ENCODE data around the gene SERPINE2.

SERPINE2 gene

GRCh38 chr2:223935459-223936125 is 103.5 kb downstream of the SERPINE2 start:
- H3K9me3 ChIP-seq (replicated peaks; ENCODE audit: low read length) = no peaks in the 10 kb centered on the region
- H3K27me3 ChIP-seq (ENCODE audit: control insufficient read depth, insufficient read depth, low read length) = no peaks in the 10 kb centered on the region
- peaks cover 31% of the 10 kb centered on the region for H3K4me1 ChIP-seq (ENCODE audit: control insufficient read depth, insufficient read depth, low read length)
- no peak overlapping the region for H3K9ac ChIP-seq (ENCODE audit: low read depth, low read length)
- H3K4me3 ChIP-seq (ENCODE audit: low read length) = no peak overlapping the region
- H3K36me3 ChIP-seq (ENCODE audit: insufficient read depth, low read length) = no peaks in the 10 kb centered on the region
- H3K4me2 ChIP-seq (ENCODE audit: low read length) = no peak overlapping the region

- Histone ChIP-seq H3K4me2 (ENCODE audit: low read length) (no peak overlapping the region), H3K36me3 (ENCODE audit: insufficient read depth, low read length) (no peaks in the 10 kb centered on the region), H3K9ac (ENCODE audit: low read depth, low read length) (no peak overlapping the region), H3K4me1 (ENCODE audit: control insufficient read depth, insufficient read depth, low read length) (peaks cover 34% of the 10 kb centered on the region), H3K4me3 (ENCODE audit: low read length) (no peak overlapping the region), H3K9me3 (replicated peaks; ENCODE audit: low read length) (no peaks in the 10 kb centered on the region), H3K27me3 (ENCODE audit: control insufficient read depth, insufficient read depth, low read length) (no peaks in the 10 kb centered on the region)
These were observed 104.2 kb downstream of the SERPINE2 start for GRCh38 chr2:223934870-223935269.

GRCh38 chr2:223932816-223933800 is 106.0 kb downstream of the SERPINE2 start:
- no peak overlapping the region for H3K4me2 ChIP-seq (ENCODE audit: low read length)
- H3K4me3 ChIP-seq (ENCODE audit: low read length) = no peak overlapping the region
- peaks cover 34% of the 10 kb centered on the region for H3K4me1 ChIP-seq (ENCODE audit: control insufficient read depth, insufficient read depth, low read length)
- H3K9me3 ChIP-seq (replicated peaks; ENCODE audit: low read length) = no peaks in the 10 kb centered on the region
- H3K27me3 ChIP-seq (ENCODE audit: control insufficient read depth, insufficient read depth, low read length) = no peaks in the 10 kb centered on the region
- no peak overlapping the region for H3K9ac ChIP-seq (ENCODE audit: low read depth, low read length)
- H3K36me3 ChIP-seq (ENCODE audit: insufficient read depth, low read length) = no peaks in the 10 kb centered on the region

GRCh38 chr2:223930103-223930976 is 108.7 kb downstream of the SERPINE2 start:
- Histone ChIP-seq H3K36me3 (ENCODE audit: insufficient read depth, low read length) (no peaks in the 10 kb centered on the region), H3K9me3 (replicated peaks; ENCODE audit: low read length) (no peaks in the 10 kb centered on the region), H3K9ac (ENCODE audit: low read depth, low read length) (no peak overlapping the region), H3K27me3 (ENCODE audit: control insufficient read depth, insufficient read depth, low read length) (no peaks in the 10 kb centered on the region), H3K4me3 (ENCODE audit: low read length) (no peak overlapping the region), H3K4me1 (ENCODE audit: control insufficient read depth, insufficient read depth, low read length) (peaks cover 25% of the 10 kb centered on the region), H3K4me2 (ENCODE audit: low read length) (no peak overlapping the region)

GRCh38 chr2:223929571-223930102 is 109.4 kb downstream of the SERPINE2 start:
- Histone ChIP-seq H3K4me3 (ENCODE audit: low read length) (no peak overlapping the region), H3K9ac (ENCODE audit: low read depth, low read length) (no peak overlapping the region), H3K36me3 (ENCODE audit: insufficient read depth, low read length) (no peaks in the 10 kb centered on the region)

GRCh38 chr2:223928113-223929006 is 110.7 kb downstream of the SERPINE2 start:
- Histone ChIP-seq H3K4me1 (ENCODE audit: control insufficient read depth, insufficient read depth, low read length) (peaks cover 25% of the 10 kb centered on the region), H3K4me3 (ENCODE audit: low read length) (no peak overlapping the region), H3K4me2 (ENCODE audit: low read length) (no peak overlapping the region), H3K27me3 (ENCODE audit: control insufficient read depth, insufficient read depth, low read length) (no peaks in the 10 kb centered on the region), H3K36me3 (ENCODE audit: insufficient read depth, low read length) (no peaks in the 10 kb centered on the region), H3K9me3 (replicated peaks; ENCODE audit: low read length) (no peaks in the 10 kb centered on the region), H3K9ac (ENCODE audit: low read depth, low read length) (no peak overlapping the region)

More at GRCh38 chr2:223929571-223930102, 109.4 kb downstream of the SERPINE2 start:
- Histone ChIP-seq H3K4me1 (ENCODE audit: control insufficient read depth, insufficient read depth, low read length) (peaks cover 28% of the 10 kb centered on the region), H3K9me3 (replicated peaks; ENCODE audit: low read length) (no peaks in the 10 kb centered on the region), H3K4me2 (ENCODE audit: low read length) (no peak overlapping the region), H3K27me3 (ENCODE audit: control insufficient read depth, insufficient read depth, low read length) (no peaks in the 10 kb centered on the region)

GRCh38 chr2:223925106-223925505 is 114.0 kb downstream of the SERPINE2 start:
- no peaks in the 10 kb centered on the region for H3K27me3 ChIP-seq (ENCODE audit: control insufficient read depth, insufficient read depth, low read length)
- H3K36me3 ChIP-seq (ENCODE audit: insufficient read depth, low read length) = peaks cover 9% of the 10 kb centered on the region
- no peak overlapping the region for H3K4me3 ChIP-seq (ENCODE audit: low read length)
- no peak overlapping the region for H3K9ac ChIP-seq (ENCODE audit: low read depth, low read length)
- H3K4me2 ChIP-seq (ENCODE audit: low read length) = no peak overlapping the region
- H3K9me3 ChIP-seq (replicated peaks; ENCODE audit: low read length) = no peaks in the 10 kb centered on the region
- peaks cover 32% of the 10 kb centered on the region for H3K4me1 ChIP-seq (ENCODE audit: control insufficient read depth, insufficient read depth, low read length)

All from skeletal muscle satellite cell (primary cell).